ENCODE measurements around the gene SLC38A10. TPM values are rescaled to one million over a fixed set of nuclear protein-coding genes. Genes with fewer than 3 reads are reported as not detected.
"Not testable (repeated sequence)": the region's sequence is repeated elsewhere in the genome, so short reads cannot be mapped to it uniquely, and the experiment has no call there.

Gene SLC38A10
- total and polyA plus RNA-seq, 2 experiments from 2014 or later = 58.6 to 133 TPM

GRCh38 chr17:81229666-81229920, 65.5 kb downstream of the SLC38A10 start:
- Histone ChIP-seq H3K4me1 (ENCODE audit: insufficient read depth) (no peaks in the 10 kb centered on the region), H3K79me2 (ENCODE audit: insufficient read depth) (no peaks in the 10 kb centered on the region), H3K4me2 (ENCODE audit: unreplicated experiment) (no peak overlapping the region), H3K9ac (no peak overlapping the region), H4K20me1 (ENCODE audit: insufficient read depth) (no peaks in the 10 kb centered on the region), H3K4me3 (no peak overlapping the region), H3K9me2 (ENCODE audit: insufficient read depth) (no peaks in the 10 kb centered on the region), H2AFZ (no peak overlapping the region), H3K9me3 (ENCODE audit: low read depth) (no peaks in the 10 kb centered on the region), H3F3A (ENCODE audit: insufficient read depth) (no peaks in the 10 kb centered on the region), H3K27me3 (replicated peaks; ENCODE audit: insufficient read depth) (no peaks in the 10 kb centered on the region), H3K27ac (no peak overlapping the region), H3K36me3 (ENCODE audit: low read depth) (no peaks in the 10 kb centered on the region)
- TF ChIP-seq EZH2phosphoT487 (IDR thresholded peaks at IDR 0.05; ENCODE audit: insufficient read depth, low read depth) (no peak), EZH2 (IDR thresholded peaks at IDR 0.05; ENCODE audit: insufficient read depth, poor library complexity, severe bottlenecking) (no peak)
- 92 to 93% methylated on average over 14 of the region's 14 CpGs for WGBS, 2 experiments (ENCODE audit: low coverage in 1 of 2, low lambda C conversion rate in 2 of 2, missing lambda C conversion rate in 2 of 2)
- in situ Hi-C loops (cut with MboI) = no loop called here
- DNase-seq = no peak

GRCh38 chr17:81228834-81229665, 66.1 kb downstream of the SLC38A10 start:
- in situ Hi-C loops (cut with MboI) = no loop called here
- no peak for DNase-seq

GRCh38 chr17:81228420-81228819, 66.7 kb downstream of the SLC38A10 start:
- no peaks in the 10 kb centered on the region for H3F3A ChIP-seq (ENCODE audit: insufficient read depth)

More at GRCh38 chr17:81228834-81229665, 66.1 kb downstream of the SLC38A10 start:
- H3K36me3 ChIP-seq (ENCODE audit: low read depth) = no peaks in the 10 kb centered on the region
- H4K20me1 ChIP-seq (ENCODE audit: insufficient read depth) = no peaks in the 10 kb centered on the region
- no peak overlapping the region for H3K4me2 ChIP-seq (ENCODE audit: unreplicated experiment)
- H3K27me3 ChIP-seq (replicated peaks; ENCODE audit: insufficient read depth) = no peaks in the 10 kb centered on the region
- H3K9me3 ChIP-seq (ENCODE audit: low read depth) = no peaks in the 10 kb centered on the region
- no peak overlapping the region for H2AFZ ChIP-seq
- no peak overlapping the region for H3K4me3 ChIP-seq
- no peaks in the 10 kb centered on the region for H3F3A ChIP-seq (ENCODE audit: insufficient read depth)
- TF ChIP-seq EZH2phosphoT487 (IDR thresholded peaks at IDR 0.05; ENCODE audit: insufficient read depth, low read depth) = no peak
- no peak for TF ChIP-seq EZH2 (IDR thresholded peaks at IDR 0.05; ENCODE audit: insufficient read depth, poor library complexity, severe bottlenecking)
- H3K27ac ChIP-seq = no peak overlapping the region
- whole genome bisulfite sequencing, 2 experiments (ENCODE audit: low coverage in 1 of 2, low lambda C conversion rate in 2 of 2, missing lambda C conversion rate in 2 of 2) = 88 to 91% methylated on average over 27 to 32 of the region's 32 CpGs
- H3K9ac ChIP-seq = no peak overlapping the region
- no peaks in the 10 kb centered on the region for H3K9me2 ChIP-seq (ENCODE audit: insufficient read depth)
- H3K79me2 ChIP-seq (ENCODE audit: insufficient read depth) = no peaks in the 10 kb centered on the region
- H3K4me1 ChIP-seq (ENCODE audit: insufficient read depth) = no peaks in the 10 kb centered on the region

GRCh38 chr17:81227630-81228029, 67.5 kb downstream of the SLC38A10 start:
- H3K9ac ChIP-seq; H3K27ac ChIP-seq; H3K27me3 ChIP-seq (replicated peaks; ENCODE audit: insufficient read depth); H3K36me3 ChIP-seq (ENCODE audit: low read depth); H3K4me1 ChIP-seq (ENCODE audit: insufficient read depth); H3F3A ChIP-seq (ENCODE audit: insufficient read depth); H3K4me3 ChIP-seq; H2AFZ ChIP-seq; H3K9me2 ChIP-seq (ENCODE audit: insufficient read depth); H4K20me1 ChIP-seq (ENCODE audit: insufficient read depth); DNase-seq; in situ Hi-C loops (cut with MboI); H3K79me2 ChIP-seq (ENCODE audit: insufficient read depth); H3K4me2 ChIP-seq (ENCODE audit: unreplicated experiment); H3K9me3 ChIP-seq (ENCODE audit: low read depth): not testable (repeated sequence)
- 53% methylated on average over 2 of the region's 2 CpGs for WGBS, 2 experiments (ENCODE audit: low coverage in 1 of 2, low lambda C conversion rate in 2 of 2, missing lambda C conversion rate in 2 of 2)

More at GRCh38 chr17:81228420-81228819, 66.7 kb downstream of the SLC38A10 start:
- Histone ChIP-seq H3K79me2 (ENCODE audit: insufficient read depth) (no peaks in the 10 kb centered on the region), H3K9me2 (ENCODE audit: insufficient read depth) (no peaks in the 10 kb centered on the region), H3K9ac (no peak overlapping the region), H3K4me2 (ENCODE audit: unreplicated experiment) (no peak overlapping the region), H3K27ac (no peak overlapping the region), H2AFZ (no peak overlapping the region), H3K9me3 (ENCODE audit: low read depth) (no peaks in the 10 kb centered on the region), H3K36me3 (ENCODE audit: low read depth) (no peaks in the 10 kb centered on the region), H3K4me1 (ENCODE audit: insufficient read depth) (no peaks in the 10 kb centered on the region), H3K27me3 (replicated peaks; ENCODE audit: insufficient read depth) (no peaks in the 10 kb centered on the region), H3K4me3 (no peak overlapping the region), H4K20me1 (ENCODE audit: insufficient read depth) (no peaks in the 10 kb centered on the region)
- TF ChIP-seq EZH2 (IDR thresholded peaks at IDR 0.05; ENCODE audit: insufficient read depth, poor library complexity, severe bottlenecking) (no peak), EZH2phosphoT487 (IDR thresholded peaks at IDR 0.05; ENCODE audit: insufficient read depth, low read depth) (no peak)
- in situ Hi-C loops (cut with MboI) = no loop called here
- no peak for DNase-seq
- WGBS, 2 experiments (ENCODE audit: low coverage in 1 of 2, low lambda C conversion rate in 2 of 2, missing lambda C conversion rate in 2 of 2) = 81 to 82% methylated on average over 9 of the region's 9 CpGs
